ENCODE data around the gene USP9Y.
"Not testable (repeated sequence)": the region's sequence is repeated elsewhere in the genome, so short reads cannot be mapped to it uniquely, and the experiment has no call there.

Gene USP9Y

DNA sequence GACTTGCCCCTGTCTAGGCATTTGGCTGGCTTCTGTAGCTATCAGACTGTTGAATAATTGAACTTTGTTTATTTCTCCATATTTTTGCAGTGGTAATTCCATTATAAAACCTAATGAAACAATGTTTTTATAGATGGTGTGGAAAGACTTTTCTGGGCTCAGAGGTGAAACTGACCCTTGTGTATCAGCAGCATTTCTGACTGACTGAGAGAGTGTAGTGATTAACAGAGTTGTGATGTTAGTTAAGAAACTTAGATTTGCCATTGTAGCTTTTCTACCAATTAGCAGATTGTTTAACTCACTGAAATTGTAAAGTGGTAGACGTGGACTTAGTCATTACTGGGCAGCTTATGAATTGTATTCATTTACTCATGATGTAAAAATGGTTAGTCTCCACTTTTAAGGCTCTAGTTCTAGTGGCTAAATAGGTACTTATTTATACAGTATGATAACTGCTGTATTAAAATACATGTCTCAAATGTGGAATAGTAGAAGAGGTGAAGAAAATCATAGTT, at the start of gene USP9Y:
Gene USP9Y, plus strand, starts transcription at position 51 of the 515 bp plus-strand sequence. CDS start 8,217 bp downstream, outside the sequence.
- in situ Hi-C loops (cut with HindIII; ENCODE audit: low sequenced_read_pairs) = no loop called here

- in situ Hi-C loops (cut with HindIII; ENCODE audit: low sequenced_read_pairs) = no loop called here
These were observed 49.4 kb upstream of the USP9Y start for GRCh38 chrY:12651621-12652036.

- in situ Hi-C loops (cut with HindIII; ENCODE audit: low sequenced_read_pairs) = no loop called here
These were observed 39.0 kb upstream of the USP9Y start for GRCh38 chrY:12661745-12662681.

- in situ Hi-C loops (cut with HindIII; ENCODE audit: low sequenced_read_pairs) = no loop called here
These were observed 38.1 kb upstream of the USP9Y start for GRCh38 chrY:12662745-12663591.

GRCh38 chrY:12663845-12664244, 37.2 kb upstream of the USP9Y start:
- in situ Hi-C loops (cut with HindIII; ENCODE audit: low sequenced_read_pairs) = not testable (repeated sequence)

- in situ Hi-C loops (cut with HindIII; ENCODE audit: low sequenced_read_pairs) = no loop called here
These were observed 22.9 kb upstream of the USP9Y start for GRCh38 chrY:12678111-12678510.

DNA sequence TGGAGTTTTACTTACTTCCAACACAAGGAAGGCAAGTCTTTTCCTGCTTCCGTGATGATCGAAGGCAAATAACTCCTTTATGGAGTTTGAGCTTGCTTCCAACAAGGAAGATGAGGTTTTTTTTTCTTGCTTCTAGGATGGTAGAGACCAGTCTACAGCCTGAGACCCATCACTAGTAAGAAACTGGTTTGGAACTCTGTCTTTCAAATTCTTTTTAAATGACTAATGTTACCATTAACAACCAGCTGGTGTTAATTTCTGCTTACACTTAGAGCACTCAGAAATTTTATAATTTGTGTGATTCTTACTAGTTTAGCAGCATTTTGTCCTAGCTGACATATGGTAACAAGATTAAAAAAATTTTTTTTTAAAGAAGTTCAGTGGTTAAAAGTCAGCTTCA, 19.5 kb upstream of the USP9Y start:
- in situ Hi-C loops (cut with HindIII; ENCODE audit: low sequenced_read_pairs) = no loop called here

GRCh38 chrY:12688337-12688736, 12.7 kb upstream of the USP9Y start:
- in situ Hi-C loops (cut with HindIII; ENCODE audit: low sequenced_read_pairs) = no loop called here

- in situ Hi-C loops (cut with HindIII; ENCODE audit: low sequenced_read_pairs) = no loop called here
These were observed 944 bp upstream of the USP9Y start for GRCh38 chrY:12700087-12700486.

DNA sequence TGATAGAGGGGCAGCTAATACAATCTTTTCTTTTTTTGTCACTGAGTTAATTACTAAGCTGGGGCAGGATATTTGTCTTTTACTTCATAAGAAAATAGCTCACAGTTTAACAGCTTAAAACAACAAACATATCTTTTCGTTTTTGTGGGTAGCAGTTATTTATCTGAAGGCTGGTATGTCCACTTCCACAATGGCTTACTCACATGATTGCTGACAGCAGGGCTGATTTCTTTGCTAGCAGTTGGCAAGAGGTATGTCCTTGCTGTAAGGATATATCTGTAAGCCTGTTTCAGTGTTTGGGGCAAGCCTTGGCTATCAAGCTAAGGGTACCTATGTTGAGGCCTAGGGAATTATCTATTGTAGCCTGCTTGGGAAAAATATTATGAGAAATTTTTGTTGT, 1.1 kb downstream of the USP9Y start:
- in situ Hi-C loops (cut with HindIII; ENCODE audit: low sequenced_read_pairs) = no loop called here

GRCh38 chrY:12710460-12710859, 9.4 kb downstream of the USP9Y start:
- in situ Hi-C loops (cut with HindIII; ENCODE audit: low sequenced_read_pairs) = no loop called here

GRCh38 chrY:12715376-12715775, 14.3 kb downstream of the USP9Y start:
- in situ Hi-C loops (cut with HindIII; ENCODE audit: low sequenced_read_pairs) = no loop called here

- in situ Hi-C loops (cut with HindIII; ENCODE audit: low sequenced_read_pairs) = no loop called here
These were observed 28.7 kb downstream of the USP9Y start for GRCh38 chrY:12729746-12730145.

DNA sequence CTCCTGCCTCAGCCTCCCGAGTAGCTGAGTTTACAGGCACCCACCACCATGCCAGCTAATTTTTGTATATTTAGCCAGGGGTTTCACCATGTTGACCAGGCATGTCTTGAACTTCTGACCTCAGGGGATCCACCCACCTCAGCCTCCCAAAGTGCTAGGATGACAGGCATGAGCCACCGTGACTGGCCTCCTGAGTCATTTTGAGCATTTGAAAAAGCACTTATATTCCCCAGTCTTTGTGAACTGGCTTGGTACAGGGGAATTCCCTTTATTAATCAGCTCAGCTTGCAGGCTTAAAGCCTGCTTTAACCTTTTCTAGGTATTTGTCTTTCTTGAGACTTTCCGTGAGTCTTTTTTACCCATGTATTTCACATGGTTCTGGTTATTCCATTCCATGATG, 32.6 kb downstream of the USP9Y start:
- in situ Hi-C loops (cut with HindIII; ENCODE audit: low sequenced_read_pairs) = no loop called here

DNA sequence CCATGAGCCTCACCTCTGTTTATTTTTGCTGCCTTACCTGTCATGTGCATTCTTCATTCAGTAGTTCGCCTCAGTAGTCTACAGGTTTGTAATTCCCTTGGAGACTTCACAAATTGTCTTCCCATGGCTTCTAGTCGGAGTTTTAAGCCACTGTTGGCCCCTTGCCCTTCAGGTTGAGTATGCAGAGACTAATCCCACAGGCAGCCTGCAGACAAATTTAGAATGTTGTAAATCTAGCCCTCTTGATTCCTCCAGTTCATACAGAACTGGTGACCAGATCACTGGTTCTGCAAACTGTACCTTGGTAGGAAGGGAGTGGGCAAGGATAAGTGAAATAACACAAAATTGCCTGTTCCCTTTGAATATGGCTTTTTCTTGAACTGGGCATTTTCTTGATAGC, 33.0 kb downstream of the USP9Y start:
- in situ Hi-C loops (cut with HindIII; ENCODE audit: low sequenced_read_pairs) = no loop called here

- in situ Hi-C loops (cut with HindIII; ENCODE audit: low sequenced_read_pairs) = no loop called here
These were observed 40.4 kb downstream of the USP9Y start for GRCh38 chrY:12741414-12741813.

DNA sequence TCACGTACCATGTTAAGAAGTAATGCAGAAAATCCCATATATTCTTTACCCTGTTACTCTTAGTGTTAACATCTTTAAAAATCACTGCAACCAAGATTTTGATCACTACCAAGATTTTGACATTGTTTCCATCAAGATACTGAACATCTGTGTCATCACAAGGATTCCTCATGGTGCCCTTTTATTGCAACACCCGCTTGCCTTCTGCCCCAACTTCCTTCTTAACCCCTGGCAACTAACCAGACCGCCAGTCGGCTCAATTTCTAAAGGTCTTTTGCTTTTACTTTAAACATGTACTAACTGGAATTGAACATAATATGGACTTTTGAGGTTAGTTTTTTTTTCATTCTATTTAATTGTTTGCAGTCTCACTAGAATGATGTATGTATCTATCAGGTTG, 41.7 kb downstream of the USP9Y start:
- in situ Hi-C loops (cut with HindIII; ENCODE audit: low sequenced_read_pairs) = no loop called here

- in situ Hi-C loops (cut with HindIII; ENCODE audit: low sequenced_read_pairs) = no loop called here
These were observed 43.1 kb downstream of the USP9Y start for GRCh38 chrY:12744091-12744490.

- in situ Hi-C loops (cut with HindIII; ENCODE audit: low sequenced_read_pairs) = no loop called here
These were observed 48.3 kb downstream of the USP9Y start for GRCh38 chrY:12749293-12749692.

GRCh38 chrY:12752856-12753255, 51.8 kb downstream of the USP9Y start:
- in situ Hi-C loops (cut with HindIII; ENCODE audit: low sequenced_read_pairs) = no loop called here

GRCh38 chrY:12756021-12756420, 55.0 kb downstream of the USP9Y start:
- in situ Hi-C loops (cut with HindIII; ENCODE audit: low sequenced_read_pairs) = no loop called here

Measured in endothelial cell of hepatic sinusoid (primary cell).